Calu3 (cell line): Measurements from ENCODE around the gene GPS1. TPM values are rescaled to one million over a fixed set of nuclear protein-coding genes. Genes with fewer than 3 reads are reported as not detected.

Experiments
- BruUV-seq: library from RNA; stranded (reverse); fragments of 400-500 nt; replicated peaks from 2 replicates; lab custom pipeline; 2021; lab: Mats Ljungman, UMichigan
- CTCF ChIA-PET: fragments of 300-600 bp; sonication (Branson Sonifier 250); formaldehyde crosslinking; loops from one replicate; lab custom pipeline; 2022; ENCODE audit warnings: antibody characterized with exemption; lab: Charles Lee
- DNase-seq: peaks from one replicate; pipeline ENCODE4 v3.0.0; 2022
- H3K27ac Mint-ChIP-seq: one replicate; pipeline ENCODE4 v1.8.0; 2022; ENCODE audit warnings: mixed read lengths; ENCODE audit not compliant: unreplicated experiment
- H3K27me3 Mint-ChIP-seq: one replicate; pipeline ENCODE4 v1.8.0; 2022; ENCODE audit warnings: mixed read lengths; ENCODE audit not compliant: unreplicated experiment
- H3K36me3 Mint-ChIP-seq: one replicate; pipeline ENCODE4 v1.8.0; 2022; ENCODE audit warnings: mild to moderate bottlenecking, moderate library complexity, mixed read lengths; ENCODE audit not compliant: insufficient read depth, unreplicated experiment
- H3K4me1 Mint-ChIP-seq: one replicate; pipeline ENCODE4 v1.8.0; 2022; ENCODE audit warnings: mild to moderate bottlenecking, low read depth, mixed read lengths; ENCODE audit not compliant: unreplicated experiment
- H3K4me3 Mint-ChIP-seq: one replicate; pipeline ENCODE4 v1.8.0; 2022; ENCODE audit warnings: mild to moderate bottlenecking, low read depth, moderate library complexity, mixed read lengths; ENCODE audit not compliant: unreplicated experiment
- H3K9me3 Mint-ChIP-seq: one replicate; pipeline ENCODE4 v1.8.0; 2022; ENCODE audit warnings: low read depth, mixed read lengths; ENCODE audit not compliant: unreplicated experiment
- CTCF ChIP-seq: fragments of 200-600 bp; IDR thresholded peaks from one replicate; pipeline ENCODE4 v1.8.0; 2022; ENCODE audit warnings: antibody characterized with exemption; ENCODE audit not compliant: unreplicated experiment
- intact Hi-C: fragments of 100-400 bp; cut with micrococcal nuclease; formaldehyde crosslinking; loops from one replicate; pipeline ENCODE4 v1.10.0; 2022; ENCODE audit not compliant: unreplicated experiment
- total RNA-seq: library from RNA; stranded (reverse); gene quantifications from 2 replicates; pipeline ENCODE4 v1.2.3, GENCODE V29; 2022

The GPS1 gene
- total RNA-seq, 1 experiment from 2014 or later, result 114 TPM

GRCh38 chr17:82080789-82081464, 29.2 kb downstream of the GPS1 start:
- DNase-seq, result no peak
- Mint-ChIP-seq H3K9me3 (no peaks in the 10 kb centered on the region), H3K27ac (no peak overlapping the region), H3K4me3 (no peak overlapping the region), H3K36me3 (peaks cover 87% of the 10 kb centered on the region), H3K4me1 (no peaks in the 10 kb centered on the region), H3K27me3 (no peaks in the 10 kb centered on the region)
- CTCF ChIA-PET, result no interaction called here
- intact Hi-C loops, result no loop called here
- BruUV-seq, result no TSS peak
- no peak for TF ChIP-seq CTCF

GRCh38 chr17:82081546-82081945, 29.8 kb downstream of the GPS1 start:
- BruUV-seq, result no TSS peak
- CTCF ChIA-PET, result no interaction called here
- Mint-ChIP-seq H3K4me1 (no peaks in the 10 kb centered on the region), H3K27me3 (no peaks in the 10 kb centered on the region), H3K36me3 (peaks cover 87% of the 10 kb centered on the region), H3K27ac (no peak overlapping the region), H3K9me3 (no peaks in the 10 kb centered on the region), H3K4me3 (no peak overlapping the region)
- intact Hi-C loops, result no loop called here
- no peak for TF ChIP-seq CTCF
- no peak for DNase-seq

- intact Hi-C loops, result no loop called here
- Mint-ChIP-seq H3K9me3 (no peaks in the 10 kb centered on the region), H3K36me3 (peaks cover 83% of the 10 kb centered on the region), H3K4me3 (no peak overlapping the region), H3K27me3 (no peaks in the 10 kb centered on the region), H3K4me1 (no peaks in the 10 kb centered on the region), H3K27ac (no peak overlapping the region)
- no peak for TF ChIP-seq CTCF
- CTCF ChIA-PET, result no interaction called here
- DNase-seq, result no peak
- no TSS peak for BruUV-seq
These were observed 30.3 kb downstream of the GPS1 start for GRCh38 chr17:82081966-82082365.

- intact Hi-C loops, result no loop called here
- Mint-ChIP-seq H3K9me3 (no peaks in the 10 kb centered on the region), H3K27ac (no peak overlapping the region), H3K27me3 (no peaks in the 10 kb centered on the region), H3K36me3 (peaks cover 82% of the 10 kb centered on the region), H3K4me3 (no peak overlapping the region), H3K4me1 (no peaks in the 10 kb centered on the region)
- CTCF ChIA-PET, result no interaction called here
- DNase-seq, result no peak
- no TSS peak for BruUV-seq
- no peak for TF ChIP-seq CTCF
These were observed 30.8 kb downstream of the GPS1 start for GRCh38 chr17:82082456-82082855.
